Loucy (cell line): ENCODE measurements around the gene TSEN54.
"Not testable (repeated sequence)": the region's sequence is repeated elsewhere in the genome, so short reads cannot be mapped to it uniquely, and the experiment has no call there.

Experiments
- H2AFZ ChIP-seq: fragments of 200-600 bp; sonication (generic); 2 replicates; pipeline ENCODE4 v1.6.0; 2016; ENCODE audit warnings: antibody characterized with exemption, mild to moderate bottlenecking, low read length, moderate library complexity
- H3F3A ChIP-seq: fragments of 200-600 bp; 2 replicates; pipeline ENCODE4 v1.6.0; 2016; ENCODE audit warnings: antibody characterized with exemption, low read depth, mild to moderate bottlenecking
- H3K27me3 ChIP-seq: fragments of 200-600 bp; sonication (generic); 2 replicates; pipeline ENCODE4 v1.6.1; 2014; ENCODE audit warnings: low read length, mild to moderate bottlenecking; ENCODE audit not compliant: insufficient read depth, poor library complexity, severe bottlenecking
- H3K36me3 ChIP-seq: fragments of 200-600 bp; sonication (generic); 2 replicates; pipeline ENCODE4 v1.6.1; 2016; ENCODE audit warnings: low read length; ENCODE audit not compliant: insufficient read depth
- H3K4me1 ChIP-seq: fragments of 200-600 bp; sonication (generic); 2 replicates; pipeline ENCODE4 v1.5.1; 2014; ENCODE audit warnings: low read length, mild to moderate bottlenecking; ENCODE audit not compliant: insufficient read depth, poor library complexity, severe bottlenecking
- H3K4me2 ChIP-seq: fragments of 200-600 bp; sonication (generic); 2 replicates; pipeline ENCODE4 v1.6.0; 2014; ENCODE audit warnings: antibody characterized with exemption, low read length, low read depth, mild to moderate bottlenecking; ENCODE audit not compliant: poor library complexity, severe bottlenecking
- H3K4me3 ChIP-seq: fragments of 200-600 bp; sonication (generic); 2 replicates; pipeline ENCODE4 v1.5.1; 2014; ENCODE audit warnings: low read length, mild to moderate bottlenecking, mixed read lengths; ENCODE audit not compliant: poor library complexity, severe bottlenecking
- H3K79me2 ChIP-seq: fragments of 200-600 bp; sonication (generic); 2 replicates; pipeline ENCODE4 v1.6.1; 2014; ENCODE audit warnings: low read length; ENCODE audit not compliant: insufficient read depth
- H3K9ac ChIP-seq: fragments of 200-600 bp; sonication (generic); 2 replicates; pipeline ENCODE4 v1.6.0; 2014; ENCODE audit warnings: mild to moderate bottlenecking, low read depth, low read length, moderate library complexity; ENCODE audit not compliant: poor library complexity, severe bottlenecking
- H3K9me2 ChIP-seq: fragments of 200-600 bp; sonication (generic); replicated peaks from 2 replicates; pipeline ENCODE4 v1.6.1; 2016; ENCODE audit warnings: low read depth, low read length, mixed read lengths
- H3K9me3 ChIP-seq: fragments of 200-600 bp; sonication (generic); 2 replicates; pipeline ENCODE4 v1.6.1; 2014; ENCODE audit warnings: mild to moderate bottlenecking, antibody characterized with exemption, low read length, low read depth; ENCODE audit not compliant: insufficient read depth
- H4K20me1 ChIP-seq: fragments of 200-600 bp; sonication (generic); 2 replicates; pipeline ENCODE4 v1.6.0; 2014; ENCODE audit warnings: antibody characterized with exemption, low read length, mild to moderate bottlenecking; ENCODE audit not compliant: insufficient read depth, poor library complexity, severe bottlenecking
- CTCF ChIP-seq: fragments of 200-600 bp; sonication (generic); conservative IDR thresholded peaks from 2 replicates; pipeline ENCODE4 v1.5.1; 2014; ENCODE audit warnings: mild to moderate bottlenecking, antibody characterized with exemption, low read length
- EZH2phosphoT487 ChIP-seq: fragments of 200-600 bp; IDR thresholded peaks from 2 replicates; pipeline ENCODE4 v1.6.1; 2018; ENCODE audit warnings: antibody characterized with exemption, mild to moderate bottlenecking, moderate library complexity, borderline replicate concordance

TSEN54 gene

GRCh38 chr17:75518201-75518600 lies 1.9 kb downstream of the TSEN54 start:
- H3K27me3 ChIP-seq = no peaks in the 10 kb centered on the region
- H2AFZ ChIP-seq = no peak overlapping the region
- H4K20me1 ChIP-seq = peaks cover 13% of the 10 kb centered on the region
- H3K4me1 ChIP-seq = peaks cover 31% of the 10 kb centered on the region
- H3K36me3 ChIP-seq = no peaks in the 10 kb centered on the region
- H3K9me3 ChIP-seq = no peaks in the 10 kb centered on the region
- H3K79me2 ChIP-seq = peaks cover 8% of the 10 kb centered on the region; the same call in 1 of the 2 replicates
- H3K4me2 ChIP-seq = peak overlapping the region; percentile 88
- H3F3A ChIP-seq = no peaks in the 10 kb centered on the region
- TF ChIP-seq EZH2phosphoT487 (no peak), CTCF (no peak)
- peak overlapping the region; percentile 70 for H3K9ac ChIP-seq
- peak overlapping the region; percentile 84 for H3K4me3 ChIP-seq
- no peaks in the 10 kb centered on the region for H3K9me2 ChIP-seq

GRCh38 chr17:75518983-75519537 lies 2.7 kb downstream of the TSEN54 start:
- Histone ChIP-seq H3K4me2 (peak overlapping the region; percentile 88), H3K9ac (no peak overlapping the region), H4K20me1 (peaks cover 13% of the 10 kb centered on the region), H3K9me2 (no peaks in the 10 kb centered on the region), H3K79me2 (peaks cover 8% of the 10 kb centered on the region; the same call in 1 of the 2 replicates), H3K36me3 (no peaks in the 10 kb centered on the region), H2AFZ (no peak overlapping the region), H3F3A (0 out of 2 replicates have a peak, but pooled peaks cover 1% of the 10 kb centered on the region), H3K27me3 (no peaks in the 10 kb centered on the region), H3K4me3 (no peak overlapping the region), H3K4me1 (peaks cover 31% of the 10 kb centered on the region), H3K9me3 (no peaks in the 10 kb centered on the region)
- TF ChIP-seq EZH2phosphoT487 (no peak), CTCF (peak; percentile 41)

- Histone ChIP-seq H4K20me1 (peaks cover 13% of the 10 kb centered on the region), H3K4me1 (peaks cover 25% of the 10 kb centered on the region)
- not testable (repeated sequence) for H3K79me2 ChIP-seq
Observed at GRCh38 chr17:75520413-75520812, 4.1 kb downstream of the TSEN54 start.

GRCh38 chr17:75521290-75521689 lies 5.0 kb downstream of the TSEN54 start:
- Histone ChIP-seq H3K27me3 (no peaks in the 10 kb centered on the region), H3K4me2 (no peak overlapping the region), H3K4me3 (no peak overlapping the region), H3K36me3 (no peaks in the 10 kb centered on the region), H3K79me2 (peaks cover 8% of the 10 kb centered on the region; the same call in 1 of the 2 replicates), H4K20me1 (peaks cover 13% of the 10 kb centered on the region), H3F3A (0 out of 2 replicates have a peak, but pooled peaks cover 3% of the 10 kb centered on the region), H3K9me3 (no peaks in the 10 kb centered on the region), H3K4me1 (peaks cover 22% of the 10 kb centered on the region), H2AFZ (no peak overlapping the region), H3K9ac (no peak overlapping the region), H3K9me2 (no peaks in the 10 kb centered on the region)
- no peak for TF ChIP-seq CTCF
- no peak for TF ChIP-seq EZH2phosphoT487

More at GRCh38 chr17:75520413-75520812, 4.1 kb downstream of the TSEN54 start:
- not testable (repeated sequence) for H3K9ac ChIP-seq, H3K4me2 ChIP-seq, H3K9me2 ChIP-seq, H3F3A ChIP-seq, H3K4me3 ChIP-seq, H3K36me3 ChIP-seq, H3K27me3 ChIP-seq, H2AFZ ChIP-seq, H3K9me3 ChIP-seq
